ENCODE data around the gene ASCC2.

DNA sequence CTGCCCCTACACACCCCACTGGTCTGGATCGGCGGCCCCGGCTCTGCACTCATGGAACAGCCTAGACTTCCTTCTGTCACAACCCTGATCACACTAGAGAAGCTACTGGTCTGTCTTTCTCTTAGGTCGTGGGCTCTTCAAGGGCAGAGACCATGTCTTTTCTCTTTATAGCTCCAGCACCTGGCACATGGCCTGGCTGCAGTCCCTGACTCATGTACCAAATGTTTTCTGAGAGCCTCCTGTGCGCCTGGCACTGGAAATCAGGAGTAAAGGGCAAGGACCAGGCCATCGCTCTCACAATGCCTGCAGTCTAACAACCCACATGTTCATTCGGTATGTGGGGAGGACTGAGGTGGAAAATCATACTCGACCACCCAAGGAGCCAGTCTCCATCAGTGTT lies 7.5 kb downstream of the ASCC2 start:
- no peak for TF ChIP-seq CTCF (IDR thresholded peaks at IDR 0.05)
- no peak for TF ChIP-seq POLR2A (IDR thresholded peaks at IDR 0.05)
